Sigmoid colon (tissue), 4 donors: ENCODE data around the gene ST6GALNAC1.

Experiments
- POLR2A ChIP-seq, 2 donors: fragments of 450-650 bp; IDR thresholded peaks; one replicate each; pipeline ENCODE4 v1.6.1; 2016; ENCODE audit warnings: antibody characterized with exemption in 2 of 2, mild to moderate bottlenecking in 2 of 2, moderate library complexity in 2 of 2
- POLR2AphosphoS5 ChIP-seq, 4 donors: sonication (generic); formaldehyde crosslinking; IDR thresholded peaks; one replicate each; pipeline ENCODE4 v1.6.1; 2017; ENCODE audit warnings: antibody characterized with exemption in 4 of 4
- TF ChIP-seq, protein P1 (sequence below), 4 experiments: fragments of 450-650 bp in 3 of 4; fragments of 200-600 bp in 1 of 4; IDR thresholded peaks; one replicate each; pipeline ENCODE4 v1.5.1; 2016 to 2019; ENCODE audit warnings: antibody characterized with exemption in 4 of 4, mild to moderate bottlenecking in 3 of 4, moderate library complexity in 2 of 4

DNA sequence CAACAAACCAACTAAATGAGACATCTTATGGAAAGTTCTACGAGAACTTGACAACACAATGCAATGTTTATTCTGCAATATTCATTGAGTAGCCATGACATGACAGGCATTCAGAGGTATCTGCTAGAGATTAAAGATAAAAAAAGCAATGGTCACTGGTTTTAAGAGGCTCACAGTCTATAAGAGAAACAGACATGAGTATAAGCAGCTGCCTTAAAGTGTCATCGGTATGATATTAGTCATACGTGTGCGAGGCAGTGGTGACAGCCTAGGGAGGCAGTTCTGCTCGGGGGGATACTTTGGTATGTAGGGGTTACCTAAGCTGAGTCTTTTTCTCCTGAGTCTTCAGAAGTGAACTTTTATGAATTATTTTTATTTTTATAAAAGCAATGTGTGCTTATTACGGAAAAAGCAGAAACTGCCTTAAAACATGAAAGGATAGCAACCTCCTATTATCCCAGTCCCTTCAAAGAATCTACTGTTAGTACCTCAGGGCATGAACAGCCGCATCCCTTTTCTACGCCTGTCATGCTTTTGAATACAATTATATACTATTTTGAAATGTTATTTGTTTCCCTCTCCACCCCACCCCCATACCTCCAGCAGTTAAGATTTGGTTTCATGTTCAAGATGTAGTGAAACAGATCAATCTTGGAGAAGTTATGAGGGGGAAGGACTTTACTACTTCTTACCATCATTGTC, 7.7 kb downstream of the ST6GALNAC1 start:
- TF ChIP-seq, protein P1, sequence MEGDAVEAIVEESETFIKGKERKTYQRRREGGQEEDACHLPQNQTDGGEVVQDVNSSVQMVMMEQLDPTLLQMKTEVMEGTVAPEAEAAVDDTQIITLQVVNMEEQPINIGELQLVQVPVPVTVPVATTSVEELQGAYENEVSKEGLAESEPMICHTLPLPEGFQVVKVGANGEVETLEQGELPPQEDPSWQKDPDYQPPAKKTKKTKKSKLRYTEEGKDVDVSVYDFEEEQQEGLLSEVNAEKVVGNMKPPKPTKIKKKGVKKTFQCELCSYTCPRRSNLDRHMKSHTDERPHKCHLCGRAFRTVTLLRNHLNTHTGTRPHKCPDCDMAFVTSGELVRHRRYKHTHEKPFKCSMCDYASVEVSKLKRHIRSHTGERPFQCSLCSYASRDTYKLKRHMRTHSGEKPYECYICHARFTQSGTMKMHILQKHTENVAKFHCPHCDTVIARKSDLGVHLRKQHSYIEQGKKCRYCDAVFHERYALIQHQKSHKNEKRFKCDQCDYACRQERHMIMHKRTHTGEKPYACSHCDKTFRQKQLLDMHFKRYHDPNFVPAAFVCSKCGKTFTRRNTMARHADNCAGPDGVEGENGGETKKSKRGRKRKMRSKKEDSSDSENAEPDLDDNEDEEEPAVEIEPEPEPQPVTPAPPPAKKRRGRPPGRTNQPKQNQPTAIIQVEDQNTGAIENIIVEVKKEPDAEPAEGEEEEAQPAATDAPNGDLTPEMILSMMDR (IDR thresholded peaks at IDR 0.05) = no peak
- no peak for TF ChIP-seq POLR2AphosphoS5 (IDR thresholded peaks at IDR 0.05)
- no peak for TF ChIP-seq POLR2A (IDR thresholded peaks at IDR 0.05)
